ENCODE data around the gene KIF23. TPM values are rescaled to one million over a fixed set of nuclear protein-coding genes. Genes with fewer than 3 reads are reported as not detected.

KIF23 gene
- total and polyA plus RNA-seq, 2 experiments from 2014 or later: 52.9 to 103 TPM

- no peak for TF ChIP-seq ZNF462 (CRISPR knock-in tag; IDR thresholded peaks at IDR 0.05)
Observed at GRCh38 chr15:69407719-69408400, 6.3 kb upstream of the KIF23 start (continued).

- no peak overlapping the region for H2AFZ ChIP-seq
- no peak for DNase-seq (ENCODE audit: low spot score)
- no peaks in the 10 kb centered on the region; the same call in 1 of the 2 replicates for H3K4me1 ChIP-seq (ENCODE audit: insufficient read depth)
- TF ChIP-seq NANOG (IDR thresholded peaks at IDR 0.05; ENCODE audit: borderline replicate concordance) (no peak), JUNB (IDR thresholded peaks at IDR 0.05; ENCODE audit: unreplicated experiment) (no peak), POLR2AphosphoS5 (IDR thresholded peaks at IDR 0.05; ENCODE audit: low read depth) (no peak), REST (IDR thresholded peaks at IDR 0.05; ENCODE audit: unreplicated experiment) (no peak), ZNF331 (CRISPR knock-in tag; IDR thresholded peaks at IDR 0.05; ENCODE audit: low read depth) (no peak), ETS1 (IDR thresholded peaks at IDR 0.05) (no peak), EZH2phosphoT487 (IDR thresholded peaks at IDR 0.05; ENCODE audit: unreplicated experiment) (no peak), STAT1 (IDR thresholded peaks at IDR 0.05; ENCODE audit: unreplicated experiment) (no peak)
Observed at GRCh38 chr15:69408841-69409240, 5.3 kb upstream of the KIF23 start.

More at GRCh38 chr15:69408841-69409240, 5.3 kb upstream of the KIF23 start:
- no peaks in the 10 kb centered on the region for H3K27me3 Mint-ChIP-seq (ENCODE audit: insufficient read depth, low read depth, poor library complexity)
- Histone ChIP-seq H3K9me2 (ENCODE audit: insufficient read depth) (no peaks in the 10 kb centered on the region), H3K4me3 (no peak overlapping the region), H3K27me3 (ENCODE audit: insufficient read depth) (no peaks in the 10 kb centered on the region), H3K36me3 (ENCODE audit: insufficient read depth) (no peaks in the 10 kb centered on the region), H3K4me2 (no peak overlapping the region), H4K20me1 (replicated peaks; ENCODE audit: insufficient read depth) (no peaks in the 10 kb centered on the region), H3K27ac (ENCODE audit: low read depth) (no peak overlapping the region), H3K79me2 (replicated peaks; ENCODE audit: insufficient read depth) (no peaks in the 10 kb centered on the region), H3F3A (replicated peaks; ENCODE audit: low read depth) (no peaks in the 10 kb centered on the region)
- H3K36me3 Mint-ChIP-seq (ENCODE audit: low read depth): no peaks in the 10 kb centered on the region
- no peak overlapping the region for H3K4me3 Mint-ChIP-seq
- peaks cover 3% of the 10 kb centered on the region; the same call in 1 of the 3 replicates for H3K4me1 Mint-ChIP-seq
- H3K9me3 Mint-ChIP-seq: no peaks in the 10 kb centered on the region
- ATAC-seq: no peak
- no peak overlapping the region for H3K27ac Mint-ChIP-seq

All from GM23338 (cell line).